ENCODE results near the gene SLC7A6.

SLC7A6 gene

GRCh38 chr16:68348639-68349445 is 84.5 kb downstream of the SLC7A6 start:
- no peak for DNase-seq

DNA sequence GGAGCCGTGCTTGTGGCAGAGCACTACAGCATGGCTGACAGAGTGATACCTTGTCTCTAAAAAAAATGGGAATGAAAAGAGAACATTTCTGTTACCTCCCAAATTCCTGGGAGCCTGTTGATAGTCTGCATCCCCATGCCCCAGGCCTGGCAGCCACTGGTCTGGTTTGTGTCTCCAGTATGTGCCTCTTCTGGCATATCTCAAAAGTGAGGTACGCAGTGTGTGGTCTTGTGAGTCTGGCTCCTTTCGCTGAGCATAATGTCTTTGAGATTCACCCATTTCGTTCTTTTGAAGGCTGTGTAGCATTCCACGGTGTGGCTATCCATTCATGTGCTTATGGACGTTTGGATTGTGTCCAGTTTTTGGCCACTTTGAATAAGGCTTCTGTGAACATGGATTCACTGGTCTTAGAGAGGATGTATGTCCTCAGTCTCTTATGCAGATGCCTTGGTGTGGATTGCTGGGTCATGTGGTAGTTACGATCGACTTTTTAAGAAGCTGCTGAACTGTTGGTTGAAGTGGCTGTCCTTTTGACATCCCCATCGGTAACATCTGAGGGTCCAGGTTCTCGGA is 85.6 kb downstream of the SLC7A6 start:
- DNase-seq: no peak

DNA sequence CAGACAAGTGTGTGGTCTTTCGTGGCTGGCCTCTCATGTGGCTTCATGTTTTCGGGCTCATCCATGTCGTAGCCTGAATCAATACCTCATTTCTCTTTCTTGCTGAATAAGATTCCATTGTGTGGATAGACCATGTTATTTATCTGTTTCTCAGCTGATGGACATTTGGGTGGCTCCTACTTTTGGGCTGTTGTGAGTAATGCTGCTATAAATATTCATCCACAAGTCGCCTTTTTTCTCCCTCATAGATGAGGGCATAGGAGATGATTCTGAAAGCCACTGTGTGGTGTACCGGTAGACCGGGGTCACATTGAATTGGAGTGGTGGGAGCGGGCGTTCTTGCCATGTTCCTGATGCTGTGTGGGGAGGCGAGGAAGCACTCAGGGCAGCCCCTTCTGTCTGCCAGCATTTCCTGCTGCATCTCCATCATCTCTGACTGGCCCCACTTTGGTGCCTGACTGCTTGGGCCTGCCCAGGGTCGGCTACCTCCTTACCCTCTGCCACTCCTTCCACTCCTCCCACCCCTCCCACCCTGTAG is 86.6 kb downstream of the SLC7A6 start:
- DNase-seq: no peak
